IPS-18c (cell line): ENCODE data around the gene SCARF1.

Experiments
- H3K4me3 ChIP-seq: 2 replicates; pipeline ENCODE4 v1.7.0; 2013; ENCODE audit warnings: low read depth, mild to moderate bottlenecking, low read length, moderate library complexity; ENCODE audit not compliant: insufficient read depth
- H3K9me3 ChIP-seq: one replicate; pipeline ENCODE4 v1.6.1; 2013; ENCODE audit warnings: mild to moderate bottlenecking, low read length, moderate library complexity; ENCODE audit not compliant: control insufficient read depth, insufficient read depth

Gene SCARF1

GRCh38 chr17:1590029-1590746 is 55.3 kb downstream of the SCARF1 start:
- Histone ChIP-seq H3K4me3 (no peak overlapping the region), H3K9me3 (peaks cover 2% of the 10 kb centered on the region)

GRCh38 chr17:1588821-1589585 is 56.5 kb downstream of the SCARF1 start:
- H3K9me3 ChIP-seq: peaks cover 2% of the 10 kb centered on the region
- no peak overlapping the region for H3K4me3 ChIP-seq

GRCh38 chr17:1584167-1584566 is 61.4 kb downstream of the SCARF1 start:
- Histone ChIP-seq H3K4me3 (no peak overlapping the region), H3K9me3 (peaks cover 2% of the 10 kb centered on the region)
